Sigmoid colon (tissue), 7 donors: ENCODE data around the gene DUS3L. TPM values are rescaled to one million over a fixed set of nuclear protein-coding genes. Genes with fewer than 3 reads are reported as not detected.

ENCODE experiments used
- polyA plus RNA-seq, 3 donors: library from polyadenylated mRNA; stranded (reverse); fragments of 200-250 nt; gene quantifications; one replicate each; pipeline ENCODE4 v1.2.3, GENCODE V29; 2013
- total RNA-seq, 4 donors: library from RNA; depleted of rRNA; stranded (reverse); fragments of >200 nt; gene quantifications; one replicate each; pipeline ENCODE4 v1.1.0, GENCODE V29; 2016
- donor health status: healthy with polysubstance abuse.
- donor health status: Bipolar disorder and iron deficiency.
- donor health status: healthy.

The DUS3L gene
- total and polyA plus RNA-seq, 7 donors = 8.3 to 42.0 (median 27.1) TPM

Other genes starting within 250 kb of the DUS3L start
- gene TINCR, start 223.2 kb downstream of the DUS3L start, total RNA-seq = under 1 TPM in 3 of 4 donors, not detected in 1; 0.33 to 0.55 (median 0.41) TPM
- 10 to 100 TPM in 2 of 3 donors, 1 to 10 TPM in 1; 2.8 to 27.5 (median 12.0) TPM for gene TINCR, start 223.2 kb downstream of the DUS3L start, polyA plus RNA-seq
- 10 to 100 TPM; 22.8 to 80.0 (median 38.1) TPM for gene SAFB2, start 168.4 kb downstream of the DUS3L start, total RNA-seq
- 10 to 100 TPM; 22.2 to 58.8 (median 24.3) TPM for gene SAFB2, start 168.4 kb downstream of the DUS3L start, polyA plus RNA-seq
- gene SAFB, start 168.1 kb downstream of the DUS3L start, total RNA-seq = 10 to 100 TPM; 48.9 to 75.9 (median 60.4) TPM
- gene SAFB, start 168.1 kb downstream of the DUS3L start, polyA plus RNA-seq = 10 to 100 TPM; 25.7 to 64.1 (median 30.6) TPM
- 10 to 100 TPM; 39.6 to 87.8 (median 61.7) TPM for gene MICOS13, start 110.6 kb downstream of the DUS3L start, total RNA-seq
- gene MICOS13, start 110.6 kb downstream of the DUS3L start, polyA plus RNA-seq = 100 to 1,000 TPM; 110 to 160 (median 120) TPM
- 10 to 100 TPM; 19.9 to 37.1 (median 23.3) TPM for gene HSD11B1L, start 110.1 kb downstream of the DUS3L start, total RNA-seq
- gene HSD11B1L, start 110.1 kb downstream of the DUS3L start, polyA plus RNA-seq = 1 to 10 TPM; 4.2 to 8.4 (median 6.3) TPM
- gene RPL36, start 100.9 kb downstream of the DUS3L start, total RNA-seq = 1,000 to 10,000 TPM in 2 of 4 donors, 100 to 1,000 TPM in 2; 593 to 1,408 (median 902) TPM
- gene RPL36, start 100.9 kb downstream of the DUS3L start, polyA plus RNA-seq = 1,000 to 10,000 TPM; 1,490 to 2,228 (median 1,816) TPM
- gene LONP1, start 71.0 kb downstream of the DUS3L start, total RNA-seq = 10 to 100 TPM; 30.5 to 48.5 (median 36.6) TPM
- 10 to 100 TPM; 24.0 to 62.6 (median 29.1) TPM for gene LONP1, start 71.0 kb downstream of the DUS3L start, polyA plus RNA-seq
- gene CATSPERD, start 70.5 kb downstream of the DUS3L start, total RNA-seq = not detected
- not detected for gene CATSPERD, start 70.5 kb downstream of the DUS3L start, polyA plus RNA-seq
- gene PRR22, start 6.4 kb downstream of the DUS3L start, total RNA-seq = 1 to 10 TPM in 1 of 4 donors, under 1 TPM in 1, not detected in 2; 0.71 to 1.1 TPM
- gene PRR22, start 6.4 kb downstream of the DUS3L start, polyA plus RNA-seq = 1 to 10 TPM in 1 of 3 donors, under 1 TPM in 1, not detected in 1; 0.60 to 9.2 TPM
- gene NRTN, start 13.9 kb upstream of the DUS3L start, total RNA-seq = 10 to 100 TPM in 1 of 4 donors, 1 to 10 TPM in 3; 6.1 to 12.2 (median 6.6) TPM
- gene NRTN, start 13.9 kb upstream of the DUS3L start, polyA plus RNA-seq = 1 to 10 TPM in 1 of 3 donors, not detected in 2; 1.7 TPM
- not detected for gene FUT6, start 48.5 kb upstream of the DUS3L start, total RNA-seq
- 10 to 100 TPM; 14.8 to 61.1 (median 21.0) TPM for gene FUT6, start 48.5 kb upstream of the DUS3L start, polyA plus RNA-seq
- under 1 TPM in 1 of 4 donors, not detected in 3; 0.83 TPM for gene FUT3, start 60.3 kb upstream of the DUS3L start, total RNA-seq
- gene FUT3, start 60.3 kb upstream of the DUS3L start, polyA plus RNA-seq = 100 to 1,000 TPM in 1 of 3 donors, 10 to 100 TPM in 2; 24.6 to 168 (median 34.4) TPM
- not detected for gene FUT5, start 79.4 kb upstream of the DUS3L start, total RNA-seq
- gene FUT5, start 79.4 kb upstream of the DUS3L start, polyA plus RNA-seq = not detected
- gene NDUFA11, start 112.6 kb upstream of the DUS3L start, total RNA-seq = 100 to 1,000 TPM; 242 to 447 (median 353) TPM
- 100 to 1,000 TPM; 363 to 450 (median 395) TPM for gene NDUFA11, start 112.6 kb upstream of the DUS3L start, polyA plus RNA-seq
- gene VMAC, start 113.7 kb upstream of the DUS3L start, total RNA-seq = 10 to 100 TPM in 1 of 4 donors, 1 to 10 TPM in 3; 6.1 to 14.4 (median 8.1) TPM
- gene VMAC, start 113.7 kb upstream of the DUS3L start, polyA plus RNA-seq = 1 to 10 TPM; 1.6 to 6.4 (median 2.4) TPM
- 10 to 100 TPM in 2 of 4 donors, 1 to 10 TPM in 2; 4.9 to 18.6 (median 9.7) TPM for gene CAPS, start 123.1 kb upstream of the DUS3L start, total RNA-seq
- gene CAPS, start 123.1 kb upstream of the DUS3L start, polyA plus RNA-seq = 10 to 100 TPM in 1 of 3 donors, 1 to 10 TPM in 2; 3.6 to 13.7 (median 3.7) TPM
- 10 to 100 TPM; 63.1 to 86.4 (median 82.7) TPM for gene RANBP3, start 187.0 kb upstream of the DUS3L start, total RNA-seq
- 10 to 100 TPM; 27.0 to 47.5 (median 27.6) TPM for gene RANBP3, start 187.0 kb upstream of the DUS3L start, polyA plus RNA-seq